ENCODE results near the gene SLC7A5.
"Not testable (repeated sequence)": the region's sequence is repeated elsewhere in the genome, so short reads cannot be mapped to it uniquely, and the experiment has no call there.

The SLC7A5 gene

GRCh38 chr16:87790292-87791100 is 78.8 kb downstream of the SLC7A5 start:
- DNase-seq = no peak

- no peak for DNase-seq
These were observed 79.6 kb downstream of the SLC7A5 start for GRCh38 chr16:87789437-87790291.

GRCh38 chr16:87788730-87789436 is 80.4 kb downstream of the SLC7A5 start:
- DNase-seq = not testable (repeated sequence)

GRCh38 chr16:87787451-87788091 is 81.7 kb downstream of the SLC7A5 start:
- not testable (repeated sequence) for DNase-seq

GRCh38 chr16:87784812-87785211 is 84.5 kb downstream of the SLC7A5 start:
- DNase-seq = no peak

- no peak for DNase-seq
These were observed 87.3 kb downstream of the SLC7A5 start for GRCh38 chr16:87782033-87782432.

- peak; percentile 90 to 92 for DNase-seq
These were observed 88.8 kb downstream of the SLC7A5 start for GRCh38 chr16:87780385-87780989.

Measured in AML-193 (cell line).